DMS53 treated with DMSO at 0.1 percent for 48 hours (cell line): ENCODE results near the gene TES.
"Not testable (repeated sequence)": the region's sequence is repeated elsewhere in the genome, so short reads cannot be mapped to it uniquely, and the experiment has no call there.

ENCODE experiments used
- DNase-seq: peaks from one replicate; lab custom pipeline; 2025; ENCODE audit not compliant: unreplicated experiment; lab: John Stamatoyannopoulos, UW

The TES gene

DNA sequence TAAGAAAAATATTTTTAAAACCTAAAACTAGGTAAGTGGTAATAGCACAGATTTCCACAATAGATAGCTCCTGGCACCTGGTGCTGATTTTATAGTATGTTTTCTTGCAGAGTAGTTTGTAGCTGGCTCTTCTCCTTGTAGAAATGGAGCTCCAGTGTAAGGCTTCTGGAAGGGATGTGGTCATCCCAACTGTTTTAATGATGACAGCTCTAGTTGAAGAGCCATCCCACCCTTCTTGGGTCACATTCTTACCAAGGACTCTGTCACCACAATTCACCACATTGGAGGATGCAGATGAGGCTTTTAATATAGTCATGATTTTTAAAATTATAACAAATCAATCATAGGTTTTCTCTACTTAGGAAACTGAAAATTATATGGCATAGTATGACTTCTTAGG lies 31.0 kb downstream of the TES start:
- DNase-seq, result no peak

DNA sequence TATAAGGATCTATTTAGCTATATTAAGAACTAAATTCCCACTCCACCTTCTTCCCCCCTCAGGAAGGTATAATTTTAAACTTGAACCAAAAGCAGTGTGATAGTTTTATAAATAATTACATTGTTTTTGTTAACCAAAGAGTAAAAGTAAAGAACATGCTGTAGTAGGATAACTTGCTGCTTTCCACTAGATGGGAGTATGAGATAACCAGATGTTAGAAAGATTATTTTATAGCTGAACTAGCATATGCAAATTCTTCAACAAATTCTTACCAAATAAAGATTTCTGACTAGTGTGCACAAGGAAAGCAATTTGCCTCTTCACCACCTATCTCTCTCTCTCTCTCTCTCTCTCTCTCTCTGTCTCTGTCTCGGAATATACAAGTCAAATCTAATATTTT lies 31.8 kb downstream of the TES start:
- DNase-seq, result no peak

DNA sequence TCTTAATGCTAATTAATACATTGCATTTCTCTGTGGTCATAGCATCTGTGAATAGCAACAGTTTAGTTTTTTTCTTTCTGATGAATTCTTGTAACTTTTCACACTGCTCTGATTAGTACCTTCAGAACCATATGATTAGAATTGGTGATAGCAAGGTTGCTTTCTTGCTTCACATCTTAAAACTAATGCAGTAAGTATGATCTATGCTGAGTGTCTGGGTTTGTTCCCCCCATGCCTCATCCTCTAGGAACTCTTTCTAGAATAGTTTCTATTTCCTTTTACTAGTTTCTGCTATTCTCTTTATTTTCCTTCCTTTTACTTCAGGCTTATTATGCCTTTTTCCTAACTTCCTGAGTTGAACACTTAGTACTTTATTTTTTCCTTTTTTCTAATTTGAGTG lies 32.4 kb downstream of the TES start:
- DNase-seq, result no peak

DNA sequence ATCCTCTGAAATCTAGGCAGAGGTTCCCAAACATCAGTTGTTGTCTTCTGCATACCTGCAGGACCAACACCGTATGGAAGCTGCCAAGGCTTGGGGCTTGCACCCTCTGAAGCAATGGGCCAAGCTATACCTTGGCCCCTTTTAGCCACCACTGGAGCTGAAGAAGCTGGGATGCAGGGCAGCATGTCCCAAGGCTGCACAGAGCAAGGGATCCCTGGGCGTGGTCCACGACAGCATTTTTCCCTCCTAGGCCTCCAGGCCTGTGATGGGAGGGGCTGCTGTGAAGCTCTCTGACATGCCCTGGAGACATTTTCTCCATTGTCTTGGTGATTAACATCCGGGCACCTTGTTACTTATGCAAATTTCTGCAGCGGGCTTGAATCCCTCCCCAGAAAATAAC lies 34.5 kb downstream of the TES start:
- DNase-seq, result not testable (repeated sequence)

DNA sequence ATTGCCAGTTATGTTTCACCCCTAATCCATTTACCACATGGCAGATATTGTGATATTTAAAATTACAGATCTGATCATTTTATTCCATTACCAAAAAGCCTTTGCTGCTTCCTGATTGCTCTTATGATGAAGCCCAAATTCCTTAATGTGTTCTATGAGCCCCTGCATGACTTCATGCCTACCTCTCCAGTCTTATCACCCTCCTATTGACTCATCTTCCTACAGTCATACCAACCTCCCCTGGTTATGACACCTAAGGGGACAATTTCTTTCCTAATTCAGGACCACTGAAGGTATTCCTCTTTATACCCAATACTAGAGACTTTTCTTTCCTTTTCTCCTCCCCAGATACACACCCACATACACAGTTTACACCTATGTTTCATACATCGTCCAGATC lies 36.0 kb downstream of the TES start:
- no peak for DNase-seq

DNA sequence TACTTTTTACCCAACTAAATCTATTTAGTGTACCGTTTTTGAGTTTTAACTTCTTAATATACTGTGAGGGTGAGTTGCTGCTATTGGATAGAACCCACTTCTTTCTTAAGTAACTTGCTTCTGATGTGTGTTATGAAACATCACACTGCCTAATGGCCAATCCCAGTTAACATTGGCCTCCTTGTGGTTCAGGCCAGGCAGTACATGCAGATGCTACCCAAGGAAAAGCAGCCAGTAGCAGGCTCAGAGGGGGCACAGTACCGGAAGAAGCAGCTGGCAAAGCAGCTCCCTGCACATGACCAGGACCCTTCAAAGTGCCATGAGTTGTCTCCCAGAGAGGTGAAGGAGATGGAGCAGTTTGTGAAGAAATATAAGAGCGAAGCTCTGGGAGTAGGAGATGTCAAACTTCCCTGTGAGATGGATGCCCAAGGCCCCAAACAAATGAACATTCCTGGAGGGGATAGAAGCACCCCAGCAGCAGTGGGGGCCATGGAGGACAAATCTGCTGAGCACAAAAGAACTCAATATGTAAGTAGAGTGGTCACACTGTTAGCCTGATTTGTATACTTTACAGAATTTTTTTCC lies 39.7 kb downstream of the TES start:
- peak; percentile 23 for DNase-seq

DNA sequence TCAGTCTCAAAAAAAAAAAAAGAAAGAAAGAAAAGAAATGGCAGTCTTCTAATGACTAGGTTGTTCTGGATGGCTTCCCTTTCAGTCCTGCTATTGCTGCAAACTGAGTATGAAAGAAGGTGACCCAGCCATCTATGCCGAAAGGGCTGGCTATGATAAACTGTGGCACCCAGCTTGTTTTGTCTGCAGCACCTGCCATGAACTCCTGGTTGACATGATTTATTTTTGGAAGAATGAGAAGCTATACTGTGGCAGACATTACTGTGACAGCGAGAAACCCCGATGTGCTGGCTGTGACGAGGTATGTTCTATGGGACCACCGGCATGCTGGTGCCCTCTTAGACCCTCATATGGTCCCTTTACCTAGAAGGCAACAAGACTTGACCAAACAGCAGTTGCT lies 41.3 kb downstream of the TES start:
- no peak for DNase-seq

DNA sequence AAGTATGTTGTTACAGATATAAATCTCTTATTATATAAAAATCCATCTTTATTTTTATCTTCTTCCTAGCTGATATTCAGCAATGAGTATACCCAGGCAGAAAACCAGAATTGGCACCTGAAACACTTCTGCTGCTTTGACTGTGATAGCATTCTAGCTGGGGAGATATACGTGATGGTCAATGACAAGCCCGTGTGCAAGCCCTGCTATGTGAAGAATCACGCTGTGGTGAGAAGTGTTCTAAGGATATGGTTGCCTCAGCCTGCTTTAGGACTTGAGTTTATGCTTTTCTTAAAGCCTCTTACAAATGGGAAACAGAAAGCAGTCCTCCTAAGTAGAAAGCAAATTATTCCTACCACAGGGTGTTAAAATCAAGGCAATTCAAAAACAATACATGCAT lies 41.9 kb downstream of the TES start:
- DNase-seq, result no peak

DNA sequence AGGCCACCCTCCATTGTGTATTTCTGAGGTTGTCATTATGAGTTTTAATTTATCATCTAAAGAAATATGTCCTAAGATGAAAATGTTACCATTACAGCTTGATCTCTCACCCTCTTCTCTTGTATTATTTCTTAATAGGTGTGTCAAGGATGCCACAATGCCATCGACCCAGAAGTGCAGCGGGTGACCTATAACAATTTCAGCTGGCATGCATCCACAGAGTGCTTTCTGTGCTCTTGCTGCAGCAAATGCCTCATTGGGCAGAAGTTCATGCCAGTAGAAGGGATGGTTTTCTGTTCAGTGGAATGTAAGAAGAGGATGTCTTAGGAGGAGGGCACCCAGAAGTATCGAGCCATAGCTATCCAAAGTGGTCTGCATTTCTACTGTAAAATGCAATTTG lies 46.8 kb downstream of the TES start:
- no peak for DNase-seq

DNA sequence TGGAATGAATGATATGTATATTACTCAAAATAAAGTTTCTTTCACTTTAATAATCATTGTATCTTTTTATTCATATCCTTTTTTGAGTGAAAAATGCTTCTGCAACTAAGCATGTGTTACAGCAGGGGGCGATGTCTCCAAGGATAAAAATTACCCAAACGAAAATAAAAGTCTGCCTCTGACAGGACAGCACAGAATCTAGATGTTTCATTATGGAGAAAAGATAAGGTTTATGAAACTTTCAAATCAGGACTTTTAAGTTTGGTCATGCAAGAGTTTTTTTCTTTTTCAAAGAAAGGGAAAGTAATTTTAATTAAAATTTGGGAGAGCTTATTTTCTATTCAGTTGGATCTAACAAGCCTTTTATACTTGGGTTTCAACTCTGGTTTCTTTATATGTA lies 48.4 kb downstream of the TES start:
- peak; percentile 48 for DNase-seq

DNA sequence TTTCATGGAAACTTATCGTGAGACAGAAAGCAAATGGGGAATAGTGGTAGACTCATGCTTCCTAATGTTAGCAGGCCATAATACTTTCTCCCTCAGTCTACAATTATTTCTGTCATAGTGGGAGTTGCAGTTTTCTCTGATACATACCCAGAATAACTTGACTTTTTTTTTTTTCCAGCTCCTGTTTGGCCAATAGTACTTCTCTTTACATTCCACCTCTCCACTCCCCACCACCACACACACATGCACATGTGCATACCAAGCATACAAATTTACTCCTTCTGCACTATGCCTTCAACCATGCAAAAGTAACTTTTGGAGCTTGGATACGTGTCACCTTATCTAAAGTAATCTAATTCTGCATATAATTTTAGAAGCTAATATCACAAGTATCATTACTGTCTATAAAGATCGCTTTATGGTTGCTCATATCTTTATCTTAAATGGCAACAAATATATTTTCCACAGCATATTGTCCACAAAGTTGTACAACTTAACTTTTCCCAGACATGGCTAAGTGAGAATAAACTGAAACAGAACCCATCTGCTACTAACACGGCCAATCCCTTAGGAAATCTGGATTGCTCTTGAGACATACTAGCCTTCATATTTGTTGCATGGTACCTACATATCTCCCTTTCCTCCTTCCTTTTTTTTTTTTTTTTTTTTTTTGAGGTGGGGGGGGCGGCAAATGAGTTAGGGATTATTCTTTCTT lies 49.0 kb downstream of the TES start:
- no peak for DNase-seq

DNA sequence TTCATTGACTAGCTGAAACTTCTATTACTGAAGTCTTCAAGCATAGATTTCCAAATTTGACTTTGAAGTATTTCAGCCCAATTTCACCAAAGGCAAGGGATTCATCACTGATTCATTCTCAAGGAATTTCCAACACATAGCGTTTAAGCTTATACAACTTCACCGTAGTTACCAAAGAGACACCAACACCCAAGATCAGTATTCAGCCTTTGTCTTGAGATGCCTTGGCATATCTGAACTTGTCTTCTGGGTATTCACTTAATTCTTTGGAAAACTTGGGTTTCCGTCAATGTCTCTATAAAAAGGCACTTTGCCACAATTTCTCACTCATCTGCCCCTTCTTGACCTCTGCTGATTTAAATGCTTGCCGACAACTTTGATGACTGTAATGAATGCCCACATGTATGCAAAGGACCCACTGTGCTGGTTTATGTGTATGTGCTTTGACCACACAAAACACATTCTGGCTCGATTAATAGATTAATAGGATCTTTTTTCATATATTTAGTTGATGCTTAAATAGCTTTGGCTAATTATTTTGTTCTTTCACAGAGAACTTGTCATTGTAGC lies 49.6 kb downstream of the TES start:
- DNase-seq, result no peak

DNA sequence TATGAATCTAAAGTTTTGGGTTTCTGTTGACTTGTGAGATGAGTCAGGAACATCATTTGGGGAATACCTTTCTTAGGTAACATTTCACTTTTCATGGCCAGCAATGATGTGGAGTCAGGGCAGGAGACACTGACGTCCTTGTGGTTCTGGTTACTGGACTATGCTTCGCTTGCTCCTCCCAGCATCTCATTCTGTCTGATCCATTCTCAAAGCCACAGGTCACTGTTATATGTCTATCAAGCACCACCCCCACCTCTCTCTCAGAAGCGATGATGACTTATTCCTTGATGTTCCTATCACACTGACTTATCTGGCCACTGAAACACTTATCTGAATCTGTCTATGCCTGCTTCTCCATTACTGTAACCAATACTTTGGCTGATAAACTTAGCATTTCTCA lies 51.6 kb downstream of the TES start:
- no peak for DNase-seq

DNA sequence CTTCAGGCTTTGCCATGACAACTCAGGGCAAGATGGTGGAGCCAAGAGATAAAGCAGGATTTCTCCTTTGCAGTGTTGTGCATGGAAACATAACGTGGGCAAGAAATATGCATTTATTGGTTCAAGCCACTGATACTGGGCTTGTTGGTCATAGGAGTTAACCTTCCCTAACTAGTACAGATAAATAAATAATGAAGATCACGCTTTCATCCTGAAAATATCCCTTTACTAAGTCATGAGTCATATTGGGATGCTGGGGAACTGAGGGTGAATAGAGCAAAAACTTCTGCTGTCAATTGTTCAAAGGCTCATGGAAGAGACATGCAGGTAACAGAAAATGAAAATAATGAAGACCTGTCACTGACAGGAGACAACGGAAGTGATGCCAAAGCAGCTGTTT lies 55.5 kb downstream of the TES start:
- DNase-seq, result no peak

DNA sequence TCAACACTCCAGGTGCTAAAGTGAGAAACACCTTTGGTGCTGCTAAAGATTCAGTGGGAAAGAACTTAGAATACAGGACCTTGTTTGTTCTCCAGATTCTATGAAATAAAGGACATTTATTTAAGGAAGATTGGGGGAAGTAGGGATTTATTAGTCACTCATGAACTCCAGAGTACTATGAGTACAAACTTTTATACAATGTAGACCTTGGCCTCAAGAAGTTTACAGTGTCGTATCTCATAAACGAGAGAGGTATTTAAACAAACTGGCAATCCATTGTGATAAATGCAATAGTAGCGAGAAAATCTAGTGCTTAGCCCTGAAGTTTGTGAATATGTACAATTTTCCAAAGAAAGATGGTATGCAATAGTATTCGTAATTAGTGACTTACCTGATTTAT lies 59.1 kb downstream of the TES start:
- no peak for DNase-seq

DNA sequence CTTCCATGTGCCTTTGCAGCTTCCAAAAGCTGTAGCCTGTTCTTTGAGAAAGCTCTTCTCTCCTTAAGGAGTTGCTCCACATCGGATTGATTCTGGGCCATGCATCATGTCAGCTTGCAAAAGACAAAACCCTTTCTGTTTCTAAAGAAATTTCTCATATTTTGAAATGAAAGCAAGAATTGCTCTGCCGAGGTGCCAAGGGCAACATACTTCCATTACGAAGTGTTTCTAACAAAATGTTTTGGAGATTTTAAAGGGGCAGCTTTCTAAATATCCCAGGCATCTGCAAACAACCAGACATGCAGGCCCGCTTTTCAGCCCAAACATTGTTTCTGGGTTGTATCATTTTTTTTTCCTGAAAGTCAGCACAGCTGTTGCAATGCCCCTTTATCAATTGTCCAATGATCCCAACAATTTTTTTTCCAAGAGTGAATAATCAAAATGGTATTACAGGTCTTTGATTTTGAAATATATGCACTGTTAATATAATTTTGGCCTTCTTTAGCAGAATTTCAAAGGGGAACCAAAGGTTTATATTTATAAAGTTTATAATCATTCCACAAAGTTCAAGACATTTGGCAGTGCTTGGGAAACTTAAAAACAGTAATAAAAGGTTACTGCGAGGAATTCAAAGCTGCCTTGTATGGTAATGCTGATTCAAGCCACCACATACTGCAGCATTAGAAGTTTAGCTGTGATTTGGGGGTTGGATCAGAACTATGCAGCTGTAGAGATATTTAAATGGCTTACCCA lies 61.0 kb downstream of the TES start:
- no peak for DNase-seq

DNA sequence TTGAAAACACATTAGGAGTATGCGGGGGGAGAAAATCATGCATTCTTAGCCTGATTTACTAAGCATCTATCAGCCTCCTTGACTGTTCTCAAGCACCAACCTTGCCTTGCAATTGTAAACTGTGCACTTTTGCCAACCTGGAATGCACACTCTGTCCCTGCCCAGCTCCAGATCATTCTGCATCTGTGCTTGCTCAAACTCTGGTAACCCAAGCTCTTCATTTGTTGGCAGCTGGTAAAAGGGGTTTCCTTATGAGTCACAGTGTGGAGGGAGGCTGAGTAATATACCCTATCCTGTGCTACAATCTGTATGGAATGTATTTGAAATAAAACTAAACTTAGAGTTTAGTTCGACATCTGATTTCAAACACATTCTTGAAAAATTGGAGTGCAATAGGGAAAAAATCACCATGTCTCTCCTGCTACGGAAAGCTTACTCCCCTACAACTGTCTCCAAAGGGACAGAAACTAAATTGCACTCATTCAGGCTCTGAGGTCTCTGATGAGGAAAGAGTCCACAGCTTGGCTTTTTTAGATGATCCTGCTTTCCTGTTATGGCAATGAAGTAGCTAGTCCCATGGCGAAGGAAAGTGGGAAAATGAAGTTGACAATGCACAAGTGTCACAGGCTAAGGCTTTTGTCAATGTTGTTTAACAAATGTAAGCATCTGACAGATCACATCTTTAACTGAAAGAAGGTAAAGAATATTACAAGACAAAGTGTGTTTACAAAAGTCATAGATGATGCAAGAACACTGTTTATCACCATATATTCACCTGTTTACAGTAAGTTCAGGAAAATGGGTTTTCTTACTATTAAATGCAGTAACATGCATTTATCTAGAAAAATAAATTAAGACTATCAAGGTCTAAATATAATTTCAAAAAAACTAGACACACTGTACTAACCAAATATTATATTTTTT lies 61.9 kb downstream of the TES start:
- DNase-seq, result peak; percentile 25

DNA sequence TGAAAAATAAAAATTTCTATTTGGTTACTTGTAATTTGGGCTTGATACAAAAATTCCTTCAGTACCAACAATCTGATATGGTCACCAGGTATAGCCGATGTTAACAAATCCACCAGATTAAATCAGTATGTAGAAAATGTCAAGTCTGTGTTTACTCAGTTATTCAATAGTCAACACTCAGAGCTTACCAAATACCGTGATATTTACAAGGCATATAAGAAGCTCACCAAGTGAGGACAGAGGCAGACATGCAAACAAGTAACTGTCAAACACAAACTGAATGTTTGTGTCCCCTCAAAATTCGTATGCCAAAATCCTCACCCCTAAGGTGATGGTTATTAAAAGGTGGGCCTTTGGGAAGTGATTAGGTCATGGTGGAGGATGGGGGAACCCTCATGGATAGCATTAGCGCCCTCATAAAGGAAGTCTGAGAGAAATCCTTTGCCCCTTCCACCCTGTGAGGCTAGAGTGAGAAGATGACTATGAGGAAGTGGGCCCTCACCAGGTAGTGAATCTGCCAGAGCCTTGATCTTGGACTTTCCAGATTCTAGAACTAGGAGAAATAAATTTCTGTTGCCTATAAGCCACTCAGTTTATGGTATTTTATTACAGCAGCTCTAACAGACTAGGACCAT lies 63.1 kb downstream of the TES start:
- peak; percentile 86 for DNase-seq

DNA sequence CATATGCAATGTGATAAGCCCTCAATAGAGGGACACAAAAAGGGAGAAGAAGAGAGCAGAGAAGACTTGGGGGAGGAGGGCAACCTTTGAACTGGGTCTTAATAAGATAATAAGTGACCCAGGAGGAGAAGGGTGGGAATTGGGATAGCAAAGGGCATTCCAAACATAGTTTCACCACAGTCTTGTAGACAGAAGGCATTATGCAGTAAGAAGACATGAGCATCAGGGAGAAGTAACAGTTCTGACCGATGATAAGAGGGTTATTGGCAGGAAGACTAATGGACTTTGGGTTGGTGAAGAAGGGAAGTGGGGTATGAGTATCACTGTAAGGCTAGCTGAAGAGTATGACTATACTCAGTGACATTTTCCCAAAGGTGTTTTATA lies 63.6 kb downstream of the TES start:
- no peak for DNase-seq

DNA sequence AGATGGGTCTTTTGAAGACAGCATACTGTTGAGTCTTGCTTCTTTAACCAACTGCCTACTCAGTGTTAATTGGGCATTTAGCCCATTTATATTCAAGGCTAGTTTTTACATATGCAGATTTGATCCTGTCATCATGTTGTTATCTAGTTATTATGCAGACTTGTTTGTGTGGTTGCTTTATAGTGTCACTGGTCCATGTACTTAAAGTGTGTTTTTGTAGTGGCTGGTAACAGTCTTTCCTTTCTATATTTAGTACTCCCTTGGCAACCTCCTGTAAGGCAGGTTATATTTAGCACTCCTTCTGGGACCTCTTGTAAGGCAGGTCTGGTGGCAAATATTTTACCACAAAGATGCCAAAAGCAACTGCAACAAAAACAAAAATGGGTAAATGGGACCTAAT lies 66.7 kb downstream of the TES start:
- DNase-seq, result no peak

DNA sequence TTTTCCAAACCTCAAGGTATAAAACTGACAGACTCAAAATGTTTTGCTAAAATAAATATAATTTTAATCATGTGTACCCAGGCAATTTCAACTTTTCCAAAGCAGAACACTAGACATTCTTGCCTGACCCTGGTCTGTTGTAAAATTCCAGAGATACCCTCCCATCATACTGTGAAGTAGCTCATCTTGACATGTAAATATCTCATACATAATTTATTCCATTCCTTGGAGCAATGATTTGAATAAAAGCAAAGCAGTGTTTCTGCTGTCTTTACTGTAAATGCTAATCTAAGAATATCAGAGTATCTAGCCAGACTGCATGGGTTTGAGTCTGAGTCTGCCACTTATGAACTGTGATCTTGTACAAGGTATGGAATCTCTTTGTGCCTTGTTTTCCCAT lies 68.9 kb downstream of the TES start:
- DNase-seq, result no peak
